ENCODE results near the gene CD274. TPM values are rescaled to one million over a fixed set of nuclear protein-coding genes. Genes with fewer than 3 reads are reported as not detected.
A peak's percentile ranks its signal among the peaks of the same experiment; 100 is the strongest.

The CD274 gene
- total and polyA plus RNA-seq, 10 of the 15 experiments (the other 5 are each of a cell fraction or from before 2014, with no cell fraction given): 9.4 to 128 (median 24.6) TPM

DNA sequence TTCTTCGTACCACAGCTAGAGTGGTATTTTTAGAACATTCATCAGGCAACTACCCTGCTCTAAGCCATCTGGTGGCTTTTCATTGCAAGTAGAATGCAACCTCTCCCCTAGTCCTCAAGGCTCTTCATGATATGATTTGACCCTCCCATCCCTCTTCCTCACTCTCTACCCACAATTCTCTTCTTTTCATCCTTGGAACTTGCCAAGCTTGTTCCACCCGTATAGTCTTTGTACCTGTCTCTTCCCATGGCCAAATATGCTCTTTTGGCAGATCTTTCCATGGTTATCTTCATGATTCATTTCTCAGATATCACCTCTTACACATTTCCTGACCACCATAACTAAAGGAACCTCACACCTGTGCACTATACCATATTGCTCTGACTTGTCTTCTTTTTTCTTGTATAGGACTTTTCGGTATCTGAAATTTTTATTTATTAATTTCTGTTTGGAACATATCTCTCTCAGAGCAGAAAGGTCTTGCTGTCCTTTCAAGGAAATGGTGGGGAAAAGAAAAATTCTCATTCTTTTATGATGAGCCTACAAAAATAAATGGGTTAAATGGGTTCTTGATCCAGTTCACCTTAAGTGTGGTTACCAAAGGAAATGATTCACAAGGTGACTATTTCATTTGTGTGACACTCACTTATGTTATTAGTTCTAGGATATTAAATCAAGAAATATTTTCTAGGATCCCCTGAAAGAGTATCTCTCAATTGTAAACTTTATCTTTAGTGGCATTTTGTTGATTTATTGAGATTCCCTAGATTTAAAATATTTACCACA is 3.7 kb upstream of the CD274 start (continued):
- TF ChIP-seq TAF1 (IDR thresholded peaks at IDR 0.05; ENCODE audit: borderline replicate concordance, low read depth, low read length): no peak
- TF ChIP-seq NFIC (IDR thresholded peaks at IDR 0.05; ENCODE audit: low read depth, low read length): peak; percentile 46; the same call in 1 of the 2 replicates
- TF ChIP-seq, protein P1, sequence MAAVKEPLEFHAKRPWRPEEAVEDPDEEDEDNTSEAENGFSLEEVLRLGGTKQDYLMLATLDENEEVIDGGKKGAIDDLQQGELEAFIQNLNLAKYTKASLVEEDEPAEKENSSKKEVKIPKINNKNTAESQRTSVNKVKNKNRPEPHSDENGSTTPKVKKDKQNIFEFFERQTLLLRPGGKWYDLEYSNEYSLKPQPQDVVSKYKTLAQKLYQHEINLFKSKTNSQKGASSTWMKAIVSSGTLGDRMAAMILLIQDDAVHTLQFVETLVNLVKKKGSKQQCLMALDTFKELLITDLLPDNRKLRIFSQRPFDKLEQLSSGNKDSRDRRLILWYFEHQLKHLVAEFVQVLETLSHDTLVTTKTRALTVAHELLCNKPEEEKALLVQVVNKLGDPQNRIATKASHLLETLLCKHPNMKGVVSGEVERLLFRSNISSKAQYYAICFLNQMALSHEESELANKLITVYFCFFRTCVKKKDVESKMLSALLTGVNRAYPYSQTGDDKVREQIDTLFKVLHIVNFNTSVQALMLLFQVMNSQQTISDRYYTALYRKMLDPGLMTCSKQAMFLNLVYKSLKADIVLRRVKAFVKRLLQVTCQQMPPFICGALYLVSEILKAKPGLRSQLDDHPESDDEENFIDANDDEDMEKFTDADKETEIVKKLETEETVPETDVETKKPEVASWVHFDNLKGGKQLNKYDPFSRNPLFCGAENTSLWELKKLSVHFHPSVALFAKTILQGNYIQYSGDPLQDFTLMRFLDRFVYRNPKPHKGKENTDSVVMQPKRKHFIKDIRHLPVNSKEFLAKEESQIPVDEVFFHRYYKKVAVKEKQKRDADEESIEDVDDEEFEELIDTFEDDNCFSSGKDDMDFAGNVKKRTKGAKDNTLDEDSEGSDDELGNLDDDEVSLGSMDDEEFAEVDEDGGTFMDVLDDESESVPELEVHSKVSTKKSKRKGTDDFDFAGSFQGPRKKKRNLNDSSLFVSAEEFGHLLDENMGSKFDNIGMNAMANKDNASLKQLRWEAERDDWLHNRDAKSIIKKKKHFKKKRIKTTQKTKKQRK (IDR thresholded peaks at IDR 0.05; ENCODE audit: low read depth, low read length): no peak

DNA sequence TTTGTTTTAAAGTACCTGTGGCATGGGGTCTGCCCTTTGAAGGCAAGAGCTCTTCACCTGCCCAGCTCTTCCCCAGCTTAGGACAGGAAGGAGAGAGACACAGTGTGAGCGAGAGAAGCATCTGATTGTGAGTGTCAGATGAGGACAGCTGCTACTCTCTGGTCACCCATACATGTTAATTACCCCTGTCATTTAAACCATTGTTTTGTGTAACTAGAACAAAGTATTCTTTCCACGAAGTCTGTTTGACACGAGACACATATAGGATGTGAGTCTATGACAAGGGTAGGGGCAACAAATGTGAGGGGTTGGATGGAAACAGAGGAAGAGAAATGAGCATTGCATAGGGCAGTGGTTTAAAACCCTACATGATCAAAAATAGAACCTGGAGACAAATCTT is 3.0 kb upstream of the CD274 start:
- H3K4me2 ChIP-seq (ENCODE audit: control insufficient read depth, insufficient read depth): peak overlapping the region; percentile 36; the same call in 1 of the 2 replicates
- in situ Hi-C loops (cut with MboI) (no loop called here), intact Hi-C loops (cut with micrococcal nuclease; ENCODE audit: unreplicated experiment) (loop anchor here (10.0 kb wide), 1 partner anchor 783 kb away; the partner anchor contains the start of genes PLPP6 and SPATA6L)
- RAD21 ChIA-PET (ENCODE audit: unreplicated experiment): interaction anchor here (0.9 to 5.3 kb wide), 6 partner anchors 8 to 685 kb away, joined by 4 to 149 read pairs (median 72); partner anchors contain the start of genes PDCD1LG2 and PLGRKT
- no peak for DNase-seq (ENCODE audit: low read depth, low spot score)
- BruUV-seq (replicated peaks): no TSS peak
- H3K9ac ChIP-seq (ENCODE audit: control insufficient read depth, insufficient read depth, low read length): no peak overlapping the region; the same call in 1 of the 2 replicates
- no peaks in the 10 kb centered on the region for H3K27me3 ChIP-seq (replicated peaks in 1 of 2; ENCODE audit: control insufficient read depth in 2 of 2, insufficient read depth in 2 of 2, low read length in 1 of 2)
- TF ChIP-seq, protein P2, sequence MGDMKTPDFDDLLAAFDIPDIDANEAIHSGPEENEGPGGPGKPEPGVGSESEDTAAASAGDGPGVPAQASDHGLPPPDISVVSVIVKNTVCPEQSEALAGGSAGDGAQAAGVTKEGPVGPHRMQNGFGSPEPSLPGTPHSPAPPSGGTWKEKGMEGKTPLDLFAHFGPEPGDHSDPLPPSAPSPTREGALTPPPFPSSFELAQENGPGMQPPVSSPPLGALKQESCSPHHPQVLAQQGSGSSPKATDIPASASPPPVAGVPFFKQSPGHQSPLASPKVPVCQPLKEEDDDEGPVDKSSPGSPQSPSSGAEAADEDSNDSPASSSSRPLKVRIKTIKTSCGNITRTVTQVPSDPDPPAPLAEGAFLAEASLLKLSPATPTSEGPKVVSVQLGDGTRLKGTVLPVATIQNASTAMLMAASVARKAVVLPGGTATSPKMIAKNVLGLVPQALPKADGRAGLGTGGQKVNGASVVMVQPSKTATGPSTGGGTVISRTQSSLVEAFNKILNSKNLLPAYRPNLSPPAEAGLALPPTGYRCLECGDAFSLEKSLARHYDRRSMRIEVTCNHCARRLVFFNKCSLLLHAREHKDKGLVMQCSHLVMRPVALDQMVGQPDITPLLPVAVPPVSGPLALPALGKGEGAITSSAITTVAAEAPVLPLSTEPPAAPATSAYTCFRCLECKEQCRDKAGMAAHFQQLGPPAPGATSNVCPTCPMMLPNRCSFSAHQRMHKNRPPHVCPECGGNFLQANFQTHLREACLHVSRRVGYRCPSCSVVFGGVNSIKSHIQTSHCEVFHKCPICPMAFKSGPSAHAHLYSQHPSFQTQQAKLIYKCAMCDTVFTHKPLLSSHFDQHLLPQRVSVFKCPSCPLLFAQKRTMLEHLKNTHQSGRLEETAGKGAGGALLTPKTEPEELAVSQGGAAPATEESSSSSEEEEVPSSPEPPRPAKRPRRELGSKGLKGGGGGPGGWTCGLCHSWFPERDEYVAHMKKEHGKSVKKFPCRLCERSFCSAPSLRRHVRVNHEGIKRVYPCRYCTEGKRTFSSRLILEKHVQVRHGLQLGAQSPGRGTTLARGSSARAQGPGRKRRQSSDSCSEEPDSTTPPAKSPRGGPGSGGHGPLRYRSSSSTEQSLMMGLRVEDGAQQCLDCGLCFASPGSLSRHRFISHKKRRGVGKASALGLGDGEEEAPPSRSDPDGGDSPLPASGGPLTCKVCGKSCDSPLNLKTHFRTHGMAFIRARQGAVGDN (IDR thresholded peaks at IDR 0.05): peak; percentile 50; the same call in 1 of the 2 replicates
- peak in 1 of 2 experiments; percentile 60; a peak in 2 of 4 replicates for TF ChIP-seq BHLHE40 (IDR thresholded peaks at IDR 0.05; ENCODE audit: borderline replicate concordance in 1 of 2, low read depth in 2 of 2, low read length in 1 of 2)
- TF ChIP-seq, protein P3, sequence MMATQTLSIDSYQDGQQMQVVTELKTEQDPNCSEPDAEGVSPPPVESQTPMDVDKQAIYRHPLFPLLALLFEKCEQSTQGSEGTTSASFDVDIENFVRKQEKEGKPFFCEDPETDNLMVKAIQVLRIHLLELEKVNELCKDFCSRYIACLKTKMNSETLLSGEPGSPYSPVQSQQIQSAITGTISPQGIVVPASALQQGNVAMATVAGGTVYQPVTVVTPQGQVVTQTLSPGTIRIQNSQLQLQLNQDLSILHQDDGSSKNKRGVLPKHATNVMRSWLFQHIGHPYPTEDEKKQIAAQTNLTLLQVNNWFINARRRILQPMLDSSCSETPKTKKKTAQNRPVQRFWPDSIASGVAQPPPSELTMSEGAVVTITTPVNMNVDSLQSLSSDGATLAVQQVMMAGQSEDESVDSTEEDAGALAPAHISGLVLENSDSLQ (IDR thresholded peaks at IDR 0.05): peak; percentile 62
- TF ChIP-seq GATAD2B (conservative IDR thresholded peaks at IDR 0.05; ENCODE audit: low read depth): 0 out of 2 replicates have a peak, but pooled peaks have one; percentile 14
- 0 out of 2 replicates have a peak, but pooled peaks have one; percentile 20 for TF ChIP-seq TCF12 (IDR thresholded peaks at IDR 0.05; ENCODE audit: low read depth, low read length)
- TF ChIP-seq, protein P4, sequence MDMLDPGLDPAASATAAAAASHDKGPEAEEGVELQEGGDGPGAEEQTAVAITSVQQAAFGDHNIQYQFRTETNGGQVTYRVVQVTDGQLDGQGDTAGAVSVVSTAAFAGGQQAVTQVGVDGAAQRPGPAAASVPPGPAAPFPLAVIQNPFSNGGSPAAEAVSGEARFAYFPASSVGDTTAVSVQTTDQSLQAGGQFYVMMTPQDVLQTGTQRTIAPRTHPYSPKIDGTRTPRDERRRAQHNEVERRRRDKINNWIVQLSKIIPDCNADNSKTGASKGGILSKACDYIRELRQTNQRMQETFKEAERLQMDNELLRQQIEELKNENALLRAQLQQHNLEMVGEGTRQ (IDR thresholded peaks at IDR 0.05; ENCODE audit: borderline replicate concordance, low read depth, low read length): no peak
- CTCF ChIA-PET: interaction anchor here (0.8 to 4.6 kb wide), 9 partner anchors 8 to 685 kb away, joined by 3 to 172 read pairs (median 5); partner anchors contain the start of gene PDCD1LG2
- SMC1A ChIA-PET (ENCODE audit: uncharacterized antibody, unreplicated experiment): interaction anchor here (0.6 to 5.6 kb wide), 10 partner anchors 9 to 153 kb away, joined by 3 to 161 read pairs (median 8); partner anchors contain the start of genes PDCD1LG2 and PLGRKT
- WGBS (ENCODE audit: insufficient coverage, insufficient replicate concordance, low lambda C conversion rate, missing lambda C conversion rate): 18% methylated on average over 3 of the region's 3 CpGs
- H3K36me3 ChIP-seq (ENCODE audit: control insufficient read depth in 2 of 2, insufficient read depth in 2 of 2, low read length in 1 of 2): no peaks in the 10 kb centered on the region
- H3K79me2 ChIP-seq (ENCODE audit: control insufficient read depth, insufficient read depth, low read length): peaks cover 30% of the 10 kb centered on the region
- no peaks in the 10 kb centered on the region for H4K20me1 ChIP-seq (ENCODE audit: control insufficient read depth, insufficient read depth)
- H2AFZ ChIP-seq (ENCODE audit: control insufficient read depth, low read depth, low read length): peak overlapping the region; percentile 62
- peaks cover 41% of the 10 kb centered on the region for H3K4me1 ChIP-seq (ENCODE audit: control insufficient read depth, insufficient read depth, low read length)
- H3K9me3 ChIP-seq (replicated peaks; ENCODE audit: control insufficient read depth, insufficient read depth, low read length): no peaks in the 10 kb centered on the region
- no peak for FAIRE-seq
- H3K4me3 ChIP-seq: no peak overlapping the region
- peak overlapping the region; percentile 97 for H3K27ac ChIP-seq (ENCODE audit: control insufficient read depth, insufficient read depth)
- POLR2A ChIA-PET: interaction anchor here (1.0 to 5.5 kb wide), 3 partner anchors 9 to 136 kb away, joined by 3 to 66 read pairs (median 58); partner anchors contain the start of gene PLGRKT
- ATAC-seq: peak; percentile 22

Data from GM12878 (cell line).